OCI-LY3 (cell line): ENCODE results near the gene PON2.

Source experiments
- CTCF ChIP-seq: fragments of 200-600, 300-600 bp; sonication (generic); IDR thresholded peaks from 2 replicates; pipeline ENCODE4 v1.5.1; 2014; ENCODE audit warnings: antibody characterized with exemption, low read length, low read depth
- EZH2phosphoT487 ChIP-seq: fragments of 200-600 bp; shearing (Covaris generic); IDR thresholded peaks from 2 replicates; pipeline ENCODE4 v1.6.1; 2018; ENCODE audit warnings: antibody characterized with exemption, mixed run types, low read depth

GRCh38 chr7:95436407-95436806 is 1.6 kb upstream of the PON2 start:
- TF ChIP-seq CTCF (no peak), EZH2phosphoT487 (no peak)
